ENCODE data around the gene CCDC93. TPM values are rescaled to one million over a fixed set of nuclear protein-coding genes. Genes with fewer than 3 reads are reported as not detected.

Gene CCDC93
- total RNA-seq, 6 experiments from 2014 or later: 13.4 to 17.2 (median 14.4) TPM

DNA sequence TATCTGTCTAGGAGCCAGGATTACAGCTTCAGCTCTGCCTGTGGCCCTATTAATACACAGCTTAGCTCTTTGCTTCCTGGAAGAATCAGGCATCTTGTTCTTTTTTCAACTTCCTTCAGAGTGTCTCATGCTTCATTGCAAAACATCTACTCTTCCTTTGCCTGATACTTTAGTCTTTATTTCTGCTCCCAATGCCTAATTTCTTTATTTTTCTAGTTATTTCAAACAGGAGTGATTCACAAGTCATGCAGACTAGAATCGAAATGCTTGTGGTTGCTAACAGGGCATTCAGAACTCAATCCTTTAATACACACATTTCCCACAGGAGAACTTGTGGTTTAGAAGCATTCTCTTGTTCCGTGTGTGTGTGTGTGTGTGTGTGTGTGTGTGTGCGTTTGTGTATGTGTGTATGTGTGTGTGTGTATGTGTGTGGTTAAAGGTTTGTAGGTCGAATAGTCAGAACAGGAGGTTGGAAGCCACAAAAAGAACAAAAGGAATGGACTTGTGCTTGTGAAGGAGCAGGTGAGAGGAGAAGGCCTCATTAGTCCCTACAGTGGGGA, 46.1 kb upstream of the CCDC93 start:
- Mint-ChIP-seq H3K36me3 (ENCODE audit: low read depth) (no peaks in the 10 kb centered on the region), H3K4me1 (ENCODE audit: low read depth) (peaks cover 21% of the 10 kb centered on the region), H3K27me3 (ENCODE audit: insufficient read depth) (peaks cover 17% of the 10 kb centered on the region), H3K27ac (peak overlapping the region; percentile 54), H3K4me3 (no peak overlapping the region), H3K9me3 (no peaks in the 10 kb centered on the region)
- TF ChIP-seq, protein P1, sequence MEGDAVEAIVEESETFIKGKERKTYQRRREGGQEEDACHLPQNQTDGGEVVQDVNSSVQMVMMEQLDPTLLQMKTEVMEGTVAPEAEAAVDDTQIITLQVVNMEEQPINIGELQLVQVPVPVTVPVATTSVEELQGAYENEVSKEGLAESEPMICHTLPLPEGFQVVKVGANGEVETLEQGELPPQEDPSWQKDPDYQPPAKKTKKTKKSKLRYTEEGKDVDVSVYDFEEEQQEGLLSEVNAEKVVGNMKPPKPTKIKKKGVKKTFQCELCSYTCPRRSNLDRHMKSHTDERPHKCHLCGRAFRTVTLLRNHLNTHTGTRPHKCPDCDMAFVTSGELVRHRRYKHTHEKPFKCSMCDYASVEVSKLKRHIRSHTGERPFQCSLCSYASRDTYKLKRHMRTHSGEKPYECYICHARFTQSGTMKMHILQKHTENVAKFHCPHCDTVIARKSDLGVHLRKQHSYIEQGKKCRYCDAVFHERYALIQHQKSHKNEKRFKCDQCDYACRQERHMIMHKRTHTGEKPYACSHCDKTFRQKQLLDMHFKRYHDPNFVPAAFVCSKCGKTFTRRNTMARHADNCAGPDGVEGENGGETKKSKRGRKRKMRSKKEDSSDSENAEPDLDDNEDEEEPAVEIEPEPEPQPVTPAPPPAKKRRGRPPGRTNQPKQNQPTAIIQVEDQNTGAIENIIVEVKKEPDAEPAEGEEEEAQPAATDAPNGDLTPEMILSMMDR (IDR thresholded peaks at IDR 0.05): no peak
- peak; percentile 88 for DNase-seq

DNA sequence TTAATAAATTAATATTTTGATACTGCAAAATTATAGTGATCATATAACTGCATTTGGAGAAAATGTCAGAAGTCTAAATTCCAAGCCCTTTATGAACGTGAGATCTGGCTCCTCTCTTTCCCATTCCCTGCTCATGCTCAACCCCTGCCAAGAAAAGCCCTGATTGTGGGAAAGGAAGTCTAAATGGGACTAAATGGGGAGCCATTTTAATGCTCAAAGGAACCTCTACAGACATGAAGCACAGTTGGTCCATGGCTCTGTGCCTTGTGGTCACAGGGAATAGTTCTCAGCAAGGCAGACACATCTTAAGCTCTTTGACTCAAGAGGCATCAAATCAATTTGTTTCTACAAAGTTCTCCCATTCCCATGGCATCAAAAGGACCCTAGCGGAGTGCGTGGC, 45.1 kb upstream of the CCDC93 start:
- Mint-ChIP-seq H3K4me3 (no peak overlapping the region), H3K36me3 (ENCODE audit: low read depth) (no peaks in the 10 kb centered on the region), H3K27me3 (ENCODE audit: insufficient read depth) (peaks cover 16% of the 10 kb centered on the region), H3K4me1 (ENCODE audit: low read depth) (peaks cover 21% of the 10 kb centered on the region), H3K9me3 (no peaks in the 10 kb centered on the region), H3K27ac (no peak overlapping the region)
- DNase-seq: no peak
- TF ChIP-seq, protein P1 (IDR thresholded peaks at IDR 0.05): no peak

DNA sequence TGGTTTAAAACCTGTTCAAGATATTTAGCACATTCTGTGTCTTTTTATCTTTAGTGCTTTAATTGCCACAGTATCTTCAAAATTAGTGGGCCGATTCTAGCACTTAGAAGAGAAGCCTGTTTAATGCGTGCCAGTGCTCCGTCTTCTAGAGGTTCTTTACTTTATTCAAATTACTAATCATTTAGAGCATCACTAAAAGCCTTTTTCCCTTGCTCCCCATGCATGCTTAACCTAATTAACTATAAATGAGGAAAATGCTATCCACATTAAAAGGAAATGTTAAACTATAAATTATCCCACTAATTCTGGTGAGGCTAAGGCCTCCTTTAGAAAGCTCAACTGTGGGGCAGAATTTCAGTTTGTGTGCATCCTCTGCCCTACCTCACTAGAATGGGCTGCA, 42.9 kb upstream of the CCDC93 start:
- TF ChIP-seq, protein P1 (IDR thresholded peaks at IDR 0.05): no peak
- Mint-ChIP-seq H3K36me3 (ENCODE audit: low read depth) (no peaks in the 10 kb centered on the region), H3K9me3 (no peaks in the 10 kb centered on the region), H3K4me1 (ENCODE audit: low read depth) (peaks cover 21% of the 10 kb centered on the region), H3K4me3 (no peak overlapping the region), H3K27me3 (ENCODE audit: insufficient read depth) (peaks cover 25% of the 10 kb centered on the region), H3K27ac (no peak overlapping the region)
- DNase-seq: no peak

DNA sequence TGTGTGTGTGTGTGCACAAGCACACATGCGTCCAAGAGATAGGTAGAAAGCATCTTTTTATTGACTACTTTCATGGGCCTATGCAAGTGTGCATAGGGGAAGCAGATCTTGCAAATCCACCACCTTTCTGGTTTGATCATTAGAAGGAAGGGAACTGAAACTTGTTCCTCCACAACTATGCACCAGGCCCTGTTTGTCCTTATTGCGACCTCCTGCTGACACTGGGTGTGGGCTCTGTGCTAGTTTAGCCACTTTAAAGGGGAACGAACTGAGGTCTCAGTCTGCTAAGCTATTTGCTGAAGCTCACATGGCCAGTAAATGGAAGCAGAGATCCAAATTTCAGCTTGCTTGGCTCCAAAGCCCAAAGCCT, 42.3 kb upstream of the CCDC93 start:
- H3K27me3 Mint-ChIP-seq (ENCODE audit: insufficient read depth): peaks cover 25% of the 10 kb centered on the region
- H3K4me3 Mint-ChIP-seq: no peak overlapping the region
- TF ChIP-seq, protein P1 (IDR thresholded peaks at IDR 0.05): no peak
- DNase-seq: no peak
- peaks cover 16% of the 10 kb centered on the region for H3K4me1 Mint-ChIP-seq (ENCODE audit: low read depth)
- H3K9me3 Mint-ChIP-seq: no peaks in the 10 kb centered on the region
- no peak overlapping the region for H3K27ac Mint-ChIP-seq
- H3K36me3 Mint-ChIP-seq (ENCODE audit: low read depth): no peaks in the 10 kb centered on the region

DNA sequence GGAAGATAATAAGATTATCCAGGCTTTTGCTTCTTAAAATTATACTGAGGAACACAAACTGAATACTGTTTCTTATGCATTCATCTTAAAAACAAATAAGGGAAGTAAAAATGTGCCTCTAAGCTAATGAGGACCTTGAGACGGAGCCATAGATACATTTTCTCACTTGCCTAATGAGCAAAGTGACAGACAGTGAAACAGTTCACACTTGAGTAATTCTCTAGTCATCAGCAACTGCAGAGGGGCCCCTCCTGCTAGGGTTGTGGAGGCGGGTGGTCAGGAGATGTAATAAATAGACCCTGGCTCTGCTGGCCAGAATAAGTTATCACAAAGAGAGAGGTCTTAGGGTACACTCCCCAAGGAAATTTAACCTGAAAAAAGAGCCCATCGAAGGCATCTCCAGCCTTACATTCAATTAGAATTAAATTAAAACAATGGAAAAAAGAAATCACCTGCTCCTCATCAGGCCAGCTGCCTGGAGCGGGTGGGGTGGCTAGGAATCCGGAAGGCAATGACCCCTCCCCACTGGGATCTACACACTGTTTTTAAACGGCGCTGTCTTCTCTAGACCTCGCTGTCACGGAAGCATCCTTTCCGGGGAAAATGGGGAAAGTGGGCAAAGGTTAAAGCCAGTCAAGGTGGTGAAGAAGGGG, 41.8 kb upstream of the CCDC93 start:
- Mint-ChIP-seq H3K36me3 (ENCODE audit: low read depth) (no peaks in the 10 kb centered on the region), H3K27ac (no peak overlapping the region), H3K27me3 (ENCODE audit: insufficient read depth) (peaks cover 26% of the 10 kb centered on the region), H3K9me3 (no peaks in the 10 kb centered on the region), H3K4me3 (no peak overlapping the region), H3K4me1 (ENCODE audit: low read depth) (peaks cover 14% of the 10 kb centered on the region)
- no peak for DNase-seq
- TF ChIP-seq, protein P1 (IDR thresholded peaks at IDR 0.05): no peak

Measured in HFFc6 (cell line).